Measurements from ENCODE around the gene ZNF438. TPM values are rescaled to one million over a fixed set of nuclear protein-coding genes. Genes with fewer than 3 reads are reported as not detected.
"Not testable (repeated sequence)": the region's sequence is repeated elsewhere in the genome, so short reads cannot be mapped to it uniquely, and the experiment has no call there.

Gene ZNF438
- total RNA-seq, 2 donors from 2014 or later, result 11.4 to 11.6 TPM

- no peak for DNase-seq
- intact Hi-C loops (cut with DNase I), result loop anchor here in 1 of 2 donors (10.0 kb wide), 1 partner anchor 108 kb away; no protein-coding TSS in a partner anchor
- no peak for ATAC-seq
Measured at GRCh38 chr10:30917067-30917466, 114.6 kb downstream of the ZNF438 start.

DNA sequence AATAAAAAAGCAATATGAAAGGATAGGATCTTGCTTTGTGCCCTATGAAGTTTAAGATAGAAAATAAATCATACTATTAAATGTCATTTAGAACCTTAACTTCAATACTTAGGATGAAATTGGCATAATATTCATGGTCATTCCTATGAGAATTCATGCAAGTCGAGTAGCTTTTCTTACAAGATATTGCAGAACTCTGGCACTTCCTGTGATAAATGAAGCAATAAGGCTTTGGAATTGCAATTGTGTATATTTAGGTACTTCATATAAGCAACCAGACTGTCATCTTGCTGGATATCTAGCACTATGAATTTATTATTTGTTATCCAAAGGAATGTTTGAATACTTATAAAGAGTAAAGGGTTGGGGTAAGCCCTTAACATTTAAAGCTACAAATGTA lies 116.5 kb downstream of the ZNF438 start:
- intact Hi-C loops (cut with DNase I), result loop anchor here in 1 of 2 donors (10.0 kb wide), 1 partner anchor 110 kb away; no protein-coding TSS in a partner anchor
- DNase-seq, result no peak
- no peak for ATAC-seq

DNA sequence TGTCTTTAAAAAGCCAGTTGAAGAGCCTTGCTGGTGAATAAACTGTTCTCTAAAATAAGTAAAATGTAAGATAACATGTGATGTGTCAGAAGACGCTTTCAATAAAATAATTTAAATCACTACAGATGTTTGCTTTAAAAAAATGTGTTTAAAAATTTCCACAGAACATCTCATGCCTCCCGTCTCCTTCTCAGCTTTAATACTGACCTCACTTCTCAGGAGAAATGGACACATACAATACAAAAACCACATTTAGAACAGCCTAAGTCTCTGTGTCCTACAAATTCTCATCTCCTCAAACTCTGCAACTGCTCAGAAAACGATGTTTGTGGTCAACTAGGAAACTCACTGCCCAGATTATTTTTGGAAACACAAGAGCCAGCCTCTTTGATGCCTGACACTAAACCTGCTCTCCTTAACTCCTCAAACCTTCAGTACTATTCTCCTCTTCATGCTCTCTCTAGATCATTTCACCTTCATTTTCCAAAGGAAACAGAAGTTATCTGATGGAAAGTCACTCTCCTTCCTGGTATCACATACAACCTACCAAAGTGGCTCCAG lies 120.3 kb downstream of the ZNF438 start:
- DNase-seq (no peak), ATAC-seq (no peak)
- intact Hi-C loops (cut with DNase I), result loop anchor here in 1 of 2 donors (10.0 kb wide), 1 partner anchor 113 kb away; no protein-coding TSS in a partner anchor

GRCh38 chr10:30903397-30904138 lies 128.1 kb downstream of the ZNF438 start:
- DNase-seq (no peak), ATAC-seq (no peak)
- intact Hi-C loops (cut with DNase I), result no loop called here

GRCh38 chr10:30902621-30903396 lies 128.9 kb downstream of the ZNF438 start:
- intact Hi-C loops (cut with DNase I), result no loop called here
- DNase-seq (no peak), ATAC-seq (no peak)

GRCh38 chr10:30901487-30901886 lies 130.2 kb downstream of the ZNF438 start:
- ATAC-seq; intact Hi-C loops (cut with DNase I): not testable (repeated sequence)

GRCh38 chr10:30898964-30899363 lies 132.7 kb downstream of the ZNF438 start:
- ATAC-seq, result no peak
- DNase-seq, result no peak
- intact Hi-C loops (cut with DNase I), result no loop called here

More at GRCh38 chr10:30901487-30901886, 130.2 kb downstream of the ZNF438 start:
- not testable (repeated sequence) for DNase-seq

- DNase-seq (no peak), ATAC-seq (no peak)
- intact Hi-C loops (cut with DNase I), result no loop called here
Measured at GRCh38 chr10:30897547-30897946, 134.1 kb downstream of the ZNF438 start.

GRCh38 chr10:30897048-30897447 lies 134.6 kb downstream of the ZNF438 start:
- DNase-seq (no peak), ATAC-seq (no peak)
- intact Hi-C loops (cut with DNase I), result no loop called here

DNA sequence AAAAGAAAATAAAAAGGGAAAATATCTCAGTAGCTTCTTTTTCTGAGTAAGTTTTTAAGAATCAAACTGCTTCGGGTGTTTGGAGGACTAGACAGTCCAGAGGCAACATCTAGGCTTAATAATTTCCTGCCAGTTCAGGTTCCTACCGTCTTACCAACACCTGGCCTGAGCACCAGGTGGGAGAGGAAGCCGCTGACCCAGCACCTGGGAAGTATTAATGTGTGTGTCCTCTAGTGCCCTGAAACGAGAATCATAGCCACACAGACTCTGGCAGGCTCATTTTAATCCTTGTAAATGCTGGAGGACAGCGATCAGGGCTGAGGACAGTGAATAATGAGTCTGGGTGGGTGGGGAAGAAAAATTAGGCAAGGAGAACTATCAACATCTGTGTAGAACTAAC lies 137.4 kb downstream of the ZNF438 start:
- DNase-seq, result no peak
- ATAC-seq, result no peak
- intact Hi-C loops (cut with DNase I), result no loop called here

GRCh38 chr10:30893208-30893607 lies 138.5 kb downstream of the ZNF438 start:
- DNase-seq, result no peak
- intact Hi-C loops (cut with DNase I), result no loop called here
- ATAC-seq, result no peak

GRCh38 chr10:30887839-30888238 lies 143.8 kb downstream of the ZNF438 start:
- intact Hi-C loops (cut with DNase I), result no loop called here
- ATAC-seq (no peak), DNase-seq (no peak)

GRCh38 chr10:30885423-30885822 lies 146.2 kb downstream of the ZNF438 start:
- ATAC-seq, result no peak

DNA sequence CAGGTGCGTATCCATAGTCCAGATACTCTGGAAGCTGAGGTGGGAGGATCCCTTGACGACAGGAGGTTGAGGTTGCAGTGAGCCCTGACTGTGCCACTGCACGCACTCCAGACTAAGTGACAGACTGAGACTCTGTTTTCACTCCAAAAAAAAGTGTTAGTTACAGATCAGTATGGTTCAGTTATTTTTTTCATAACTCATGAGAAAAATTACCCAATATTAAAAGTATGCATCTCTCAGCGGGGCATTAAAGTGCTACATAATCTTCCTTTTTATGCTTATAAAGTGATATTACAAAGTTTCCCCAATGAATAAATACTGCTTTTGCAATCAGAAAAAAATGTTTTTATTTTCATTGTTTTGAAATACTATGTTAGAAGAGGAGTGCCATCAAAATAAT lies 147.9 kb downstream of the ZNF438 start:
- ATAC-seq (no peak), DNase-seq (no peak)
- intact Hi-C loops (cut with DNase I), result no loop called here

More at GRCh38 chr10:30885423-30885822, 146.2 kb downstream of the ZNF438 start:
- DNase-seq, result no peak
- intact Hi-C loops (cut with DNase I), result no loop called here

GRCh38 chr10:30883116-30883515 lies 148.5 kb downstream of the ZNF438 start:
- no peak for DNase-seq
- intact Hi-C loops (cut with DNase I), result no loop called here
- no peak for ATAC-seq

DNA sequence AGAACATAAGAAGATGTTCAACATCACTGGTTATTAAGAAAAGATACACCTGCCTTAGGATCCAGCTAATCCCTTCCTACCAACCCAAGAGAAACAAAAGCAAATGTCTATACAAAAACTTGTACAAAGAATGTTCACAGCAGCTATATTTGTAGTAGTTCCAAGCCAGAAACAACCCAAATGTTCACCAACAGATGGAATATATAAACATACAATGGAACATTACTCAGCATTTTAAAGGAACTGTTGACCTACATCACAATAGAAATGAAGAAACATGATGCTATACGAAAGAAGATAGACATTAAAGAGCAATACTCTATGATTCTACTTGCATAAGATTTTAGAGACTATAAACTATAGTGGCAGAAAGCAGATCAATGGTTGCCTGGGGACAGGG lies 149.4 kb downstream of the ZNF438 start:
- DNase-seq (no peak), ATAC-seq (no peak)
- intact Hi-C loops (cut with DNase I), result no loop called here

- intact Hi-C loops (cut with DNase I), result no loop called here
- no peak for DNase-seq
- ATAC-seq, result no peak
Measured at GRCh38 chr10:30878920-30879319, 152.7 kb downstream of the ZNF438 start.

DNA sequence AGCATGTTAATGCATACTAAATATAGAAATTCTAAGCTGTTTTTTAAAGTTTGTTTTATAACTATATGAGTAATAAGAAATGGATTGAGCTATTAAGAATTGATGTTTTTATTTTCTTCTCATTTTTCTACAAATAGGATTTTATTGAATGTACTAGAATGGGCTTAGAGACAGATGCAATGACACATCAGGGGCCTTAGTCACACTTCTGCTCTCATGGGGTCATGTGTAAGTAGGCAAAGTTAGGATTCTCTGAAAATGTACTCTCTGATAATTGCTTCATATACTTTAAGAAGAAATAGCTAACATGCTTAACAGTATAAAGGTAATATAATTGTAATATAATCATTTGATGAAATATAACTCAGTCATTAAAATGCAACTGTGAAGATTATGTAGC lies 154.6 kb downstream of the ZNF438 start:
- ATAC-seq, result no peak
- intact Hi-C loops (cut with DNase I), result no loop called here
- no peak for DNase-seq

GRCh38 chr10:30873411-30873810 lies 158.3 kb downstream of the ZNF438 start:
- DNase-seq, result no peak
- no peak for ATAC-seq
- intact Hi-C loops (cut with DNase I), result no loop called here

DNA sequence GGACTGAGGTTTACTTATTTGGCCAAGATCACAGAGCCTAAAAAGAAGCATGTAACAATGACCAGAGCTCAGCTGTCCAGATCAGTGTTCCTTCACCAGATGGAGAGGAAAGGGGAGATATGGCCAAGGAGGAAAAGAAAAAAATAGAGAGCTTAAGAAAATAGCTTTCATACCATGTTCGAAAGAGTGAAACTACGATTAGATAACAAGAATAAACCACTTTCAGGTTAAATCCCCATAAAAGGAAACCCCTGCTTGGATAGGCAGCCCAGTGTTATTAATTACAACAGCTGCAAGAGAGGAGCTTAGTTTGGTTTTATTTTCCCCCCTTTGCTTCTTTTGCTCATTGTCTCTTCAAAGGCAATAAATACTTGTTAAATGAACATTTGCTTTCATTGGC lies 160.8 kb downstream of the ZNF438 start:
- ATAC-seq (no peak), DNase-seq (no peak)
- intact Hi-C loops (cut with DNase I), result no loop called here

All from left cardiac atrium (tissue), 4 donors.